Skin epidermis (tissue), 12 donors: Measurements from ENCODE around the gene FAM32A.
A peak's percentile ranks its signal among the peaks of the same experiment; 100 is the strongest.

Experiments
- H3K27ac ChIP-seq, 21 experiments: fragments of 200-600 bp; sonication (generic) in 11 of 21; one replicate each; pipeline ENCODE4 v1.5.0; 2020; ENCODE audit warnings: mild to moderate bottlenecking in 3 of 21, inconsistent platforms in 2 of 21, moderate library complexity in 2 of 21
- H3K4me3 ChIP-seq, 7 experiments: fragments of 200-600 bp; sonication (generic) in 2 of 7; one replicate each; pipeline ENCODE4 v1.5.0; 2020; ENCODE audit warnings: inconsistent platforms in 2 of 7, mild to moderate bottlenecking in 2 of 7, moderate library complexity in 1 of 7

FAM32A gene

DNA sequence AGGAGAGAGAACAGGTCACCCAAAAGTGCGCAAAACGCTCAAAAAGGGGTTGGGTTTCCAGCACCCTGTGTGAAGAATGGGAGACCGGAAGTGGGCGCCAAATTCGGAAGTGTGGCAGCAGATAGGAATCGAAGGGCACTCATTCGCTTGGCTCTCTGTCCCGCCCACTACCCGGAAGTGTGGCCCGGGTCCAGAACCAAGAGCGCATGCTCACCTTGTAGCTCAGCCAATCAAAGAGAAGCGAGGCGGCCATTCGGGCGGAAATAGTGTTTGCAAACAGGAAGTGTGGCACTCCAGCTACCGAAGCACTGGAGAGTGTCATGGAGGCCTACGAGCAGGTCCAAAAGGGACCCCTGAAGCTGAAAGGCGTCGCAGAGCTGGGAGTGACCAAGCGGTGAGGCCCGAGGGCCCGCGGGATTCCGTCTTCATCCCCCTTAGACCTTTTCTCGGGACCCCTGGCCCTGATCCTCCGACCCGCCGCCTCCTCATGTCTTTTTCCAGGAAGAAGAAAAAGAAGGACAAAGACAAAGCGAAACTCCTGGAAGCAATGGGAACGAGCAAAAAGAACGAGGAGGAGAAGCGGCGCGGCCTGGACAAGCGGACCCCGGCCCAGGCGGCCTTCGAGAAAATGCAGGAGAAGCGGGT lies at the start of gene FAM32A:
TSS of gene FAM32A (plus strand) at position 288 of the 645 bp plus-strand sequence. CDS start at position 321, 33 bp downstream.
- Histone ChIP-seq H3K4me3 (peak within 1 kb of the TSS; percentile 74 to 98 (median 94)), H3K27ac (peak within 1 kb of the TSS; percentile 63 to 95 (median 88))

DNA sequence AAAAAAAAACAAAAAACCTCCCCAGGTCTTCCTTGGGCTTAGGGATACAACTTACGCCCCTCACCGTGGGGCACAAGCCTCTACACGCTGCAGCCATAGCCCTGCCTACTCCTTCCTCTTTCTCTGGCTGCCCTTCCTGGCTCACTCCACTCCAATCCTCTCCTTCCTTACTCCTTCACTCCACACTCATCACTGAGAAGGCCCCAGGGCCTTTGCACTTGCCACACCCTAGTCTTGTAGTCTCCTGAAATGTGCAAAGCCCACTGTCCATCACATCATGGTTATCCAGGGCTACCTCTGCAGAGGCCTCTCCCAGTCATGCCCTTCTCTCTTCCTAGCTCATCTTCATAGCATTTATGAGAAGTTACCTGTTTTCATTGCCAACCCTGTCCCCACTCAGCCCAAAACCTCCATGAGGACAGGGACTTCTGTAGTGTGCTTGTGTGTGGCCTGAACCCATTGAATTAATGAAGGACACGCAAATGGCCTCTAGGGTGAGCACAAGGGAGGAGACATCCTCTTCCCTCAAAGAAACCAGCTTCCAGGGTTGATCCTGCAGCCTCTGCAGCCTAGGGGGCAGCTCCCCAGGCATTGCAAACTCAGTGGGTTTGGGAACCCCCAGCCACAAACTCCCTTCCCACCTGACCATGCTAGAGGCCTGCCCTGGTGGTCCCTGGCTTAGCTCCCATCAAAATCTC lies 49.6 kb upstream of the FAM32A start:
- Histone ChIP-seq H3K27ac (no peak overlapping the region), H3K4me3 (no peak overlapping the region)

DNA sequence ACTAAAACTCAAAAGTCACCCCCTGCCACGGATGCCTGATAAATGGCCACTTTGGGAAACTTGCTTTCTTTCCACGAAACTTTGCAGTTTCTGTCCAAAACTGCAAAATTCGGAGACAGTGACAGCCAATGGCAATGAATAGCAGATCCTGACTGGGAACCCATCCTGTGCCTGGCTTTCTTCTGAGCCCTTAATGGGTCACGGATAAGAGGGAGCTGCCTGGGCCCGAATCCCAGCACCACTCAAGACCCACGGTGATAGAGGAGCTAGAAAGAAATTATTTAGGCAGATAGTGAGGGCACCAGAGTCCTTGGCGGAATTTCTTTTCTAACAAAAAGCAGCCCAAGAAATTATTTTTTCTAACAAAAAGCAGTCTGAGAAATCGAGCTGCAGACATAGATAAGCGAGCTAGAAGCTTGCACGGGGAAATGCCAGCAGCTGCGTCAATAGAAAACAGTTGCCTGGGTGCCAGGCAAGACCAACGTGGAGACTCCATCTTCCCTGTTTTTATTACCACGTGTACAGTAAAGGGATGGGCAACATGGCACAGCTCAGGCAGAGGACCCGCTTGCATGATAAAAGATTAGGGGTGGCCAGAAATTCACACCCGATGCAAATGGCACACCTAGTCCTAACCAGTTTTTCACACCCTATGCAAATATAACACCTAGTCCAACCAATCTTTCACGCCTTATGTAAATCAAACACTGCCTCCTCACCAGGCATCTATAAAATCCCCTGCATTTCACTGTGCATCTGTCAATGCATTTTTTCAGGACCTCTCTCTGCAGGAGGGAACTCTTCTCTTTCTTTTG lies 48.8 kb upstream of the FAM32A start:
- Histone ChIP-seq H3K27ac (no peak overlapping the region), H3K4me3 (no peak overlapping the region)

DNA sequence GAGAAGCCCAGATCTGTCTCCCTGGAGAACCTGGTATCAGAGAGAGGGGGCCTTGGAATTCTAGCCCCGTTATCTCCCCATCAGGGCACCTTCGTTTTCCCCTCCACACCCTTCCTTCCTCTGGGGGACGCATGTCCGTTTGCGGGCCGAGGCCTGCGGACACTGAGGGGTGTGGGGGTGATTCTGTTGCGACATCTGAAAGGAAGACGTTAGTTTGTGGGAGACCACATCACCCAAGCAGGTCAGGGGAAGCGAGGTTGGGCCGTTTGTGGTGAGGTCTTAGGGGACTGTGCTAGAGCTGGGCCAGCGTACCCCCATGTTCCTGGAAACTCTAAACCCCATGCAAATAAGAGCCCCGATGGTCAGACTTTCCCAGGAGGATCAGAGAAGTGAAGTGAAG lies 45.5 kb upstream of the FAM32A start:
- no peak overlapping the region for H3K4me3 ChIP-seq
- H3K27ac ChIP-seq, result no peak overlapping the region

DNA sequence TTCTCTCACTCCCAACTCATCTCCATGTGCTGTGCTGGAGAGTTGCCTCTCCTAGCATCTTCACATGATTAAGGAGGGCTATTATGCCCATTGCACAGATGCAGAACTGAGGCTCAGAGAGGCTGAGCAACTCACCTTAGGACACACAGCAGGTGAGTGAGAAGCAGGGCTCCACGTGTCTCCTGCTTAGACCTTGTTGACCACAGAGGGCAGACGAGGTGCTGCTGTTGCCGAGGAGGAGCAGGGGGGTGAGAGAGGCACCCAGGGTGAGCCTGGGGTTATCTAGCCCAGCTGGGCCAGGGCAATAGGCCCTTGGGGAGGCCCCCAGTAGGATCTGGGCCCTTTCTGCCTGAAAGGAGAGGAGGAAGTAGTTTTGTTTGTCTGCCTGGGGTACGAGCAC lies 44.2 kb upstream of the FAM32A start:
- peak overlapping the region in 1 of 21 experiments; percentile 14 for H3K27ac ChIP-seq
- no peak overlapping the region for H3K4me3 ChIP-seq

DNA sequence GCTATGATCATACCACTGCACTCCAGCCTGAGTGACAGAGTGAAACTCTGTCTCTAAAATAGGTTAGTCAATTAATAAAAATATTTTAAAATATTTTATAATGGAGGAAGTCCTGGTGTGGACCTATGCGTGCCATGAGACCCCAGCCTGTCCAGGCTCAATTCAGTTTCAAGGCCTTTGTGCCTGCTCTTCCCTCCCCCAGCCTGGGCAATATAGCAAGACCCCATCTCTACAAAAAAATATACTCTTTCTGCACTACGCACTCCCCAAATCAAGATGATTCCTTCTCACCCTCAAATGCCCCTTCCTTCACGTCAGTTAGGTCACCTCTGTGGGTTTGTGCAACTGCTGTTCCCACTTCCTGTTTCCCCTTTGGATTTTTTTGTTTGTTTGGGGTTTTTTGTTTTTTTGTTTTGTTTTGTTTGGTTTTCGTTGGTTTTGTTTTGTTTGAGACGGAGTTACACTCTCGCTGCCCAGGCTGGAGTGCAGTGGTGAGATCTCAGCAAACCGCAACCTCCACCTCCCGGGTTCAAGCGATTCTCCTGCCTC lies 43.1 kb upstream of the FAM32A start:
- Histone ChIP-seq H3K27ac (peak overlapping the region in 1 of 21 experiments; percentile 91), H3K4me3 (no peak overlapping the region)

DNA sequence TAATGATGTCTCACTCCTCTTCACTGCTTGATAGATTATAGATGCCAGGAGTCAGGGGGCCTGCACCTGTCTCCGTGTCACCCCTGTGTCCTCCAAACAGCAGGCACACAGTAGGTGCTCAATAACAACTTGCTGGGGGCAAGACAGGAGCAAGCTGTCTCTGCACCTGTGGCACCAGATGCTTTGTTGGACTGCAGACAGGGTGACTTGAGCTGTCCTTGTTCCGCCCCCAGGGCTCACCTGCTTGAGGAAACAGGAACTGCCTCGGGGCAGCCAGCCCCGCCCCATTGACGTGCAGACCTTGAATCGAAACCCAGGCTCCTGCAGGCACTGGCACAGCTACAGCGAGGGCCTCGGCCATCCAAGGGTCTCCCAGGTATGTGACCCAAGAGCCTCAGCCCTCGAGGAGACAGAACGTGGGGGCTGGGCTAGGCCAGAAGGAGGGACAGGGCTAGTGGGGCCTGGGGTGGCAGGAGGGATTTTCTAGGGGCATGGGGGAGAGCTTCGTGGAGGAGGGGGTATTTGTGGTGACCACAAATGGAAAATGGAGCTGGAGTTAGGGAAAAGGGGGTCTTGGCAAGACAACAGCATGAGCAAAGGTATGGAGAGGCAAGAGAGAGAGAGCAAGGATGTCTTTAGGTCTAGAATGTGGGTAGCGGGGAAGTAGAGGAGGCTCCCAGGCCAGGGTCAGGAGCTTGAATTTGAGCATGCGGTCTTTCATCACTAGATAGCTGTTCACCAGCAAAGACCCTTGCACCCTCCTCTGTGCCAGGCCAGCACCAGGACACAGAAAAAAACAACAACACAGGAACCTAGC lies 41.6 kb upstream of the FAM32A start, which contains the start of gene HSH2D:
TSS of gene HSH2D (plus strand) at position 287 of the 817 bp plus-strand sequence. CDS start 5,066 bp downstream, outside the sequence.
- Histone ChIP-seq H3K4me3 (peak within 1 kb of the TSS; percentile 7 to 35 (median 20)), H3K27ac (peak within 1 kb of the TSS in 17 of 21 experiments; percentile 14 to 96 (median 67))

DNA sequence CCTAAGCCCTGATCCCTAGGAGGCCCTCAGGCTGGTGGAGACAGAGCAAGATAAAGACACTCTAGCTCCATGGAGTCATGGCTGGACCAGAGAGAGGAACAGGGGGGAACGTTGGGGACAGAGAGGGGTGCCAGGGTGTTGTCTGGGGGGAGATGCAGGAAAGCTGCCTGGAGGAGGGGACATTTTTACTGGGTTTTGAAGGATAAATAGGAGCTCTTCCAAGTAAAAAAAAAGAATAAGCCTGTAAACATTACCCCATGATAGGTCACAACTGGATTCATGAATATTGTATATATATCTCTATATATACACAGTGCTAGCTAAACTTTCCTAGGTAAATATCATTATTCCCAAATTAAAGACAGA lies 41.0 kb upstream of the FAM32A start:
- peak overlapping the region in 13 of 21 experiments; percentile 43 to 96 (median 78) for H3K27ac ChIP-seq
- peak overlapping the region; percentile 7 to 35 (median 20) for H3K4me3 ChIP-seq

DNA sequence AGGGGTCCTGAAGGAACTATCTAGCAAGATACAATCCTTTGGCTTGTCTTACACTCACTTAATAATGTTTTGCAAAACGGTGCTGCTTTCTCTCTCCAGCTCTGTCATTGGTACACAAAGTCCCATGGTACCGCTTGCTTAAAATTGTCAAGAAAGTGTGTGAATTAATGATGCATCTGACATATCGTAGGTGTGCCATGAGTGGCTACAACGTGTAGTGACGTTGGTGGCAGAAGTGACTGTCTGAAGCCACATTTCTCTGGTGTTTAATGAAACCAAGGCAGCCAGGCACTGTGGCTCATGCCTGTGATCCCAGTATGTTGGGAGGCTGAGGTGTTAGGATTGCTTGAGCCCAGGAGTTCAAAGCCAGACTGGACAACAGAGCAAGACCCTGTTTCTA lies 39.1 kb upstream of the FAM32A start:
- no peak overlapping the region for H3K4me3 ChIP-seq
- no peak overlapping the region for H3K27ac ChIP-seq

DNA sequence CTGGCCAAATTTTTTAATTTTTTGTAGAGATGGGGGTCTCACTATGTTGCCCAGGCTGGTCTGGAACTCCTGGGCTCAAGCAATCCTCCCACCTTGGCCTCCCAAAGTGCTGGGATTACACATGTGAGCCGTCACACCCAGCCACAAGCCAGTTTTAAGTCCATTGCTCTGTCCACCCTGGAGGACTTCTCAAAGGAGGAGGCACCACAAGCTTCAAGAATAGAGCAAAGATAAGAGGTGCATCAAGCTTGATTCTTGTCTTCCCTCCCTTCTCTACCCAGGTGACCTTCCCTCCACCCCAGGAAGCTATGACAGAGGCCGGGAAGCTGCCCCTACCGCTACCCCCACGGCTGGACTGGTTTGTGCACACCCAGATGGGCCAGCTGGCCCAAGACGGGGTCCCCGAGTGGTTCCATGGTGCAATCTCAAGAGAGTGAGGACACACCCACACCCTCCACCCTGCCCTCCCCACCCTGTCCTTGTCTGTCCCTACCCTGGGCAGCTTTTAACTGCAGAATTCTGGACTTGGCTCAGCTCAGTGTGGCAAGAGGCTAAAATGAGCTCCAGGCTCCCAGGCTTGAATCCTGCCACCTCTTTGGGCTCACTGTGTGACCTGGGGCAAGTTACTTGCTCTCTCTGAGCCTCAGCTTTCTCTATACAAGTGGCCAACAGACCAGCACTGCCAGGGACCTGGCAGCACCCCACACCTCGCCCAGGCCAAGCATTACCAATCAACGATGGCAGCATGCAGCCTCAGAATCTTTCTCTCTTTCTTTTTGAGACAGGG lies 36.6 kb upstream of the FAM32A start:
- peak overlapping the region in 4 of 21 experiments; percentile 16 to 67 (median 24) for H3K27ac ChIP-seq
- no peak overlapping the region for H3K4me3 ChIP-seq

DNA sequence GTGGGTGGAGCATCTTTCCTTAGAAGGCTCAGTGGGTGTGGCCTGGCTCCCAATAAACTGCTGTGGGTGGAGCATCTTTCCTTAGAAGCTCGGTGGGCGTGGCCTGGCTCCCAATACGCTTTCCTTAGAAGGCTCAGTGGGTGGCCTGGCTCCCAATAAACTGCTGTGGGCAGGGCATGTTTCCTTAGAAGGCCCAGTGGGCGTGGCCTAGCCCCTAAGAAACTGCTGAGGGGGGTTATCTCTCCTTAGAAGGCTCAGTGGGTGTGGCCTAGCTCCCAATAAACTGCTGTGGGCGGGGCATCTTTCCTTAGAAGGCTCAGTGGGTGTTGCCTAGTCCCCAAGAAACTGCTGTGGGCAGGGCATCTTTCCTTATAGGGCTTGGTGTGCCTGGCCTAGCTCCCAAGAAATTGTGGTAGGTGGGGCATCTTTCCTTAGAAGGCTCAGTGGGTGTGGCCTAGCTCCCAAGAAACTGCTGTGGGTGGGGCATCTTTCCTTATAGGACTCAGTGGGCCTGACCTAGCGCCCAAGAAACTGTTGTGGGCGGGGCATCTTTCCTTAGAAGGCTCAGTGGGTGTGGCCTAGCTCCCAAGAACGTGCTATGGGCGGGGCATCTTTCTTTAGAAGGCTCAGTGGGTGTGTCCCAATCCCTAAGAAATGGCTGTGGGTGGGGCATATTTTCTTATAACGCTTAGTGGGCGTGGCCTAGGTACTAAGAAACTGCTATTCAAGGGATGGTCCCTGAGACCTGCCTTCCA lies 31.5 kb upstream of the FAM32A start:
- no peak overlapping the region for H3K27ac ChIP-seq
- H3K4me3 ChIP-seq, result no peak overlapping the region

DNA sequence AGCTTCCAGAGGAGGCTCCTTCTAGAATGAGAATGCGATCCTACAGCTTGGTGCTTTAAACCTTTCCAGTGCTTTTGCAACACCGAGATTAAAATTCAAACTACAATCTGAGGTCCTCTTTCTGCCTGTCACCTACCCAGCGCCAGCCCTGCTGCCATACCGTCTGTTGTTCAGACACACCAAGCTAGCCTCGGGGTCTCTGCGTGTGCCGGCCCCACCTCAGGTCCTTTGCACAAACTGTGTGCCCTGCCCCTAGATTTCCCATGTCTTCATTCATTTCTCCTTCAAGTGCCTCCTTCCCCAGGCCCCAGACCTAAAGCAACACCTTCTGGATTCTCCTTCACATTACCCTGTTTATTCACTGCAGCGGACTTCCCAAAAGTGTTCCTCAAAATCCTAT lies 30.7 kb upstream of the FAM32A start:
- H3K27ac ChIP-seq, result no peak overlapping the region

DNA sequence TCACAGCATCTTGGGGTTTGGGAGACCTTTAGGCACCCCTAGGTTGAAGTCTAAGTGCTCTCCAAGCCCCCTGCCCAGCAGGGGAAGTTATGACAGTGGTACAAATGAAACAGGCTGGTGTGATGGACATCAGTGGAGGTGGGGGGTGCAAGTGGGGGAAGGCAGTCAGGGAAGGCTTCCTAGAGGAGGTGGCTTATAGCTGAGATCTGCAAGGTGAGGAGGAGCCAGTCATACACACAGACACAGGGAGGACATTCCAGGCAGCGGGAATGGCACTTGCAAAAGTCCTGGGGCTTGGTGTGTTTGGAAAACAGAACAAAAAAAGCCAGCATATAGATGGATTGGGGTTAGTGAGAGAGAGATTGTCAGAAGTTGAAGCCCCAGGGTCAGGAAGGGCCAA lies 30.1 kb upstream of the FAM32A start:
- H3K27ac ChIP-seq, result peak overlapping the region in 1 of 21 experiments; percentile 1
- no peak overlapping the region for H3K4me3 ChIP-seq

More for the DNA sequence above, 30.7 kb upstream of the FAM32A start:
- no peak overlapping the region for H3K4me3 ChIP-seq

DNA sequence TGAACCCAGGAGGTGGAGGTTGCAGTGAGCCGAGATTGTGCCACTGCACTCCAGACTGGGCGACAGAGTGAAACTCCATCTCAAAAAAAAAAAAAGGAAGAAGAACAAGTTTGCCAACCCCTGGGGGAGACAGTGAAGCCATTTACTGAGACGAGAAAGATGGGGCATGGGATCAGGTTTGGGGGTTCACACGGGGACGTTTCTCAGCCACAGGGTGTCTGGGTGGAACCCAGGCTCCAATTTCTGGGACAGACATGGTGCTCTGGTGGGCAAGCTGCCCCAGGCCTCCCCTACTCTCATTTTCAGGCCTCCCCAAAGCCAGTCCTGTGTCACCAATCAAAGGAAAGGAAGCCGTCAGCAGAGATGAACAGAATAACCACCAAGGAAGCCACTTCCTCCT lies 28.3 kb upstream of the FAM32A start:
- H3K27ac ChIP-seq, result no peak overlapping the region
- no peak overlapping the region for H3K4me3 ChIP-seq

DNA sequence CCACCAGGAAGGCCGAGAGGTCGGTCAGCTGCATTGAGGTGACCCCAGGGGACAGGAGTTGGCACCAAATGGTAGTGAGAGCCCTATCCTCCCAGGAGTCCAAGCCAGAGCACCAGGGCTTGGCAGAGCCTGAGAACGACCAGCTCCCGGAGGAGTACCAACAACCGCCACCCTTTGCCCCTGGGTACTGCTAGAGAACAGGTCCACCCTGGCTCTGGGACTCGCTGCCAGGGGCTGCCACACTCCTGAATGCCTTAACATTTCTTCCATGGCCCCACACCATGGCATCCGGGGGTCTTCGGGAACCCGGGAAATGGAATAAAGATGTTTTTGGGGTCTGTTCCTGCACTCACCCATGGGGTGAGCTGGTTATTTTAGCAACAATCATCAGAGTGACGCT lies 27.6 kb upstream of the FAM32A start:
- Histone ChIP-seq H3K27ac (no peak overlapping the region), H3K4me3 (no peak overlapping the region)

DNA sequence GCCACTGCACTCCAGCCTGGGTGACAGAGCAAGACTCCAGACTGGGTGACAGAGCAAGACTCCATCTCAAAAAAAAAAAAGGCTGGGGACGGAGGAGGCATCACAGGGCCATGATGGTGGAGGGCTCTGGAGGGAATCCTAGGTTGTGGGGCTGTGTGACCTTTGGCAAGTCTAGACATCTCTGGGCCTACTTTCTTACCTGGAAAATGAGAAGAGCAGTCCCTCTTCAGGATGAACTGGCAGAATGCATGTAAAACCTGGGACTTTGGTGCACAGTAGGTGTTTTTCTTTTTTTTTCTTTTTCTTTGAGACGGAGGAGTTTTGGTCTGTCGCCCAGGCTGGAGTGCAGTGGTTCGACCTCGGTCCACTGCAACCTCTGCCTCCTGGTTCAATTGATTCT lies 25.6 kb upstream of the FAM32A start:
- Histone ChIP-seq H3K4me3 (no peak overlapping the region), H3K27ac (no peak overlapping the region)

DNA sequence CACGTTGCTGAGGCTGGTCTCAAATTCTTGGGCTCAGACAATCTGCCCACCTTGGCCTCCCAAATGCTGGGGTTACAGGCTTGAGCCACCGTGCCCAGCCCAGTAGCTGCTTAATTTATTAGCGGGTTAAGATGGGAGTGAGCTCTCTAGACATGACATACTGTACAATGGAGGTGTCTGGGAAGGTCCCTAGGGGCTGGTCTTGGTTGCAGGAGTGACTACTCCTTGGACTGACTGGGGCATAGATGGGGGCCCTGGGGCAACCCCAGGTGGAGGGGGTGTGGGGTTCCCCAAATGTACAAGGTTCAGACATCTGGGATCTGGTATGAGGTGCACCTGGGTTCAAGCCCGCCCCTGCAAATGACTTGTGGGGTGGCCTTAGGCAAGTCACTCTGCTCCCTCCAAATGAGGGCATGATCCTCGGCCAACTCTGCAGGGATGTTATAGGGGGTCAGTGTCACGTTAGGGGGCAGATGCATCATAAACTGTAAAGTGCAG lies 24.7 kb upstream of the FAM32A start:
- Histone ChIP-seq H3K4me3 (no peak overlapping the region), H3K27ac (no peak overlapping the region)
